Activated effector memory CD4-positive, alpha-beta T cell treated with Interleukin-2 at 50 U/mL for 16 hours (primary cell): ENCODE data around the gene SMAP2.
"Not testable (repeated sequence)": the region's sequence is repeated elsewhere in the genome, so short reads cannot be mapped to it uniquely, and the experiment has no call there.

Source experiments
- DNase-seq: peaks from one replicate; pipeline ENCODE4 v3.0.0-alpha.2; 2020

Gene SMAP2

DNA sequence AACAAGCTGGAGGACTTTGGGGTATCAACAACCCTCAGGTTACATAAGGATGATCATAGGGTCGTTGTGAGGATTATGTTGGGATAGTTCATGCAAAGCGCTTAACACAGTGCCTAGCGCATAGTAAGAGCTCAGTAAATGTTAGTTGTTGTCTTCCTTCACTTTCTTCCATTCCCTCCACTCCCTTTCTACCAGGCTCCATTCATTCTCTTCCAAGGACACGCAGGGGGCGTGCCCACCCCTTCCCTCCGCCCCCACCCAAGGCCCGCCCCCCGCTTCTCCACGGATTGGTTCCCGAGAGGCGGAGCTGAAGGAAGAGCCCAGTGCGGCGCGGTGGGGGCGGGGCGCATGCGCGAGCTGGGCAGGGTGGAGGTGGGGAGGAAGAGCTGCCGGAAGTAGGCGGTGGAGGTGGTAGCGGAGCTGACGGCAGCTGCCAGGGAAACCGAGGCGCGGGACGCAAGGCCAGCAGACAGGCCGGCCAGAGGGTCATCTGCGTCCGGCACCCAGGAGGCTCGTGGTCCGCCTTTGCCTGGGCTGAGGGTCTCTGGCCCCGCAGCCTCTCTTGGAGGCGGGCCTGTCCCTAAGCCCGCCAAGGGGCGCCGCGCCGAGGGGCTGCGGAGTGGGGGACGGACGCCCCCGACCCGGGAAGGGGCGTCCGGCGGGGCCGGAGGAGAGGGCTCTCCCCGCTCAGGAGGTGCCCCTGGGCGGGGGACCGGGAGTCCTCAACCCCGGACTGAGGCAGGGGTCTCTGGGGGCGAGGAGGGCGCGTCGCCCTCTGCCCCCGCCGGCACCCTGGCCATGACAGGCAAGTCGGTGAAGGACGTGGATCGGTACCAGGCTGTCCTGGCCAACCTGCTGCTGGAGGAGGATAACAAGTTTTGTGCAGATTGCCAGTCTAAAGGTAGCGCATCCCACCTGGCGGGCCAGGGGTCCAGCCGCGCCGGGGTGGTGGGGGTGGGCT is at the start of gene SMAP2:
Gene SMAP2, plus strand, starts transcription at position 405 of the 961 bp plus-strand sequence. Its CDS starts 394 bp downstream, at position 799.
- DNase-seq: peak; percentile 91

DNA sequence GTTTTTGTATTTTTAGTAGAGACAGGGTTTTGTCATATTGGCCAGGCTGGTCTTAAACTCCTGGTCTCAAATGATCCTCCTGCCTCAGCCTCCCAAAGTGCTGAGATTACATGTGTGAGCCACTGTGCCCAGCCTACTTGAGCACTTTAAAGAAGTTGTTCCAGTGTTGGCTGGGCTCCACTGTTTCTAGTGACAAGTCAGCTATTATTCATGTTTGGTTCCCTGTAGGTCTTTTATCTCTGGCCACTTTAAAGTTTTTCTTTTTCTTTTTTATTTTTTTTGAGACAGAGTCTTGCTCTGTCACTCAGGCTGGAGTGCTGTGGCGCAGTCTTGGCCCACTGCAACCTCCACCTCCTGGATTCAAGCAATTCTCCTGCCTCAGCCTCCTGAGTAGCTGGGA is 42.1 kb upstream of the SMAP2 start:
- not testable (repeated sequence) for DNase-seq

DNA sequence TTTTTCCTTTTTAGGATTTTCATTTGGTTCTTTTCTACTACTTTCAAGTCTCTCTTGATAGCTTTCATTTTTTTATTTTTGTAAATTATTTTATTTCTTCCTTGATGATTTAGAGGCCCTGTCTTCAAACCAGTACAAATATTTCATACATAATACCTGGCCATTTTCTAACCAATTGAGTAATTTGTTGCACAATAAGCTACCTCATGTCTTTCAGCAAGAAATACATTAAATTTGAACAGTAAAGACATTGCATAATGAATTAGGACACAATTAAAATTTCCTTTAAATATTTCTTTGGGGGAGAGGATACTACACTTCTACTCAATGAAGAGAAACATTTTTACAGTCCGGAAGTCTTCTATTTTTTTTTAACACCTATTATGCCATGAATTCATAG is 40.8 kb upstream of the SMAP2 start:
- DNase-seq: no peak

DNA sequence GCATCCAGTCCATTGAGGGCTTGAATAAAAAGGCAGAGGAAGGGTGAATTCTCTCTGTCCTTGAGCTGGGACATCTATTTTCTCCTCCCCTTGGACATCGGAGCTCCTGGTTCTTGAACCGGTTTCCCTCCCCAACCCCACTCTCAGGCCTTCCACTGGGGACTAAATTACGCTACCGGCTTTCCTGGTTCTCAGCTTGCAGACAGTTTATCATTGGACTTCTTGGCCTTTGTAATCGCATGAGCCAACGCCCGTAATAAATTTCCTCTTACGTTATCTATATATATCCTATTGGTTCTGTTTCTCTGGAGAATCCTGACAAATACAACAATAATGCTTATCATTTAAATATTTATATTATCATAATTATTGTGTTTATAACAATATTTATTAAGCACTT is 36.1 kb upstream of the SMAP2 start:
- DNase-seq: no peak

DNA sequence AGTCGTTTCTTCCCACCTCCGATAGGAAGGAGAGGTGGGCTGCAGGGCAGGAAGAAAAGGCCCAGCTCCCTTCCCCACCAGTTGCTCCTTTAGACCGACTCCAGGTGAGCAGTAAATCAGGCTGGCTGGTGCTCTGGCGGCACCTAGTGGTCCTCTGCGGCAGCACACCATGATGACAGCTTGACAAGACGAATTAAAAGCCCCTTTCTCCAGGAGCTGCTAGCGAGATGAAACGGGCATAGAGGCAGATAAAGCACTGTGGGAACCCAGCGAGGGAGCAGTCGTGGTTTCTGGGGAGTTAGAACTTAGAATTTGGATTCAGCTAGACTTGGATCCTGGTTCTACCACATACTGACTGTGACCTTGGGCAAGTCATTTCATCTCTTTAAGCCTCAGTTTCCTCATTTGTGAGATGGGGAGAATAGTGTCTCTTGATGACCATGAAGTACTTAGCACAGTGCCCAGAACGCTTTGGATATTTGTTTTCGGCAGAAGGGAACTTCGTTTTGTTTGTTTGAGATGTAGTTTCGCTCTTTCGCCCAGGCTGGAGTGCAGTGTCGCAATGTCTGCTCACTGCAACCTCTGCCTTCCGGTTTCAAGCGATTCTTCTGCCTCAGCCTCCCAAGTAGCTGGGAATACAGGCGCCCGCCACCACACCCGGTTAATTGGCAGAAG is 34.6 kb upstream of the SMAP2 start:
- DNase-seq: peak; percentile 81

DNA sequence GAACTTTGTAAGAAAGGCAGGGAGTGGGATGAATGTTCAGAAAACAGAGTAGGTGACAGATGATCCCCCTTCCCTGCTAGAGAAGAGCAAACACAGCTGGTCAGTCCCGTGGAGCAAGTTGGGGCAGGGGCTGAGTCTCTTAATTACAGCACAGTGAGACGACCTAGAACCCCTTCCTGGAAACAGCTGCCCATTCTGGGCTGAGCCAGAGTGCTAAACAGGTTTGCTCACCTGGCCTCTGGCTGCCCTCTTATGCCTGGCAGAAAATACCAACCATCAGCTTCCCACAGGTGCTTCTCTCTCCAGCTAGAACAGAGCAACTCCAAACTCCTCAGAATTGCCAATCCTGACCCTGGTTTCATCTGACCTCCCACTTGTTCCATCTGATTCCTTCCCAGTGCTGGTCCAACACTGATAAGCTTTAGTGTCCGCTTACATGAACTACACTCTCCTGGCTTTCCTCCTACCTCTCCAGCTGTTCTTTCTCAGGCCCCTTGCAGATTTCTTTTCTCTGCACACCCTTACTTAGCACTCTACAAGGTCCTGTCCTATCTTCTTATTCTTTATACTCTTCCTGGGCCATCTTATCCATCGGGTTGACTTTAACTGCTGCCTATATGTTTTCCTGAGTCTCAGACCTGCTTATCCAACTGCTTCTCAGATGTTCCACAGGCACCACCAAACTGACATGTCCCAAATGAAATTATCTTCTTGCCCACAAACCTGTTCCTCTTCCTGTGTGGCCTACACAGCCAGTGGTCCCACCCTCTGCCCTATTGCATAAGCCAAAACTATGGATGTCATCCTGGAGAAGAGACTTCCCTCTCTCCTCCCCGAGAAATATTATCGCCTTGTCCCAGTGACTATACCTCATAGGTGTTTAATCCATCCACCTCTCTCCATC is 33.9 kb upstream of the SMAP2 start:
- no peak for DNase-seq

DNA sequence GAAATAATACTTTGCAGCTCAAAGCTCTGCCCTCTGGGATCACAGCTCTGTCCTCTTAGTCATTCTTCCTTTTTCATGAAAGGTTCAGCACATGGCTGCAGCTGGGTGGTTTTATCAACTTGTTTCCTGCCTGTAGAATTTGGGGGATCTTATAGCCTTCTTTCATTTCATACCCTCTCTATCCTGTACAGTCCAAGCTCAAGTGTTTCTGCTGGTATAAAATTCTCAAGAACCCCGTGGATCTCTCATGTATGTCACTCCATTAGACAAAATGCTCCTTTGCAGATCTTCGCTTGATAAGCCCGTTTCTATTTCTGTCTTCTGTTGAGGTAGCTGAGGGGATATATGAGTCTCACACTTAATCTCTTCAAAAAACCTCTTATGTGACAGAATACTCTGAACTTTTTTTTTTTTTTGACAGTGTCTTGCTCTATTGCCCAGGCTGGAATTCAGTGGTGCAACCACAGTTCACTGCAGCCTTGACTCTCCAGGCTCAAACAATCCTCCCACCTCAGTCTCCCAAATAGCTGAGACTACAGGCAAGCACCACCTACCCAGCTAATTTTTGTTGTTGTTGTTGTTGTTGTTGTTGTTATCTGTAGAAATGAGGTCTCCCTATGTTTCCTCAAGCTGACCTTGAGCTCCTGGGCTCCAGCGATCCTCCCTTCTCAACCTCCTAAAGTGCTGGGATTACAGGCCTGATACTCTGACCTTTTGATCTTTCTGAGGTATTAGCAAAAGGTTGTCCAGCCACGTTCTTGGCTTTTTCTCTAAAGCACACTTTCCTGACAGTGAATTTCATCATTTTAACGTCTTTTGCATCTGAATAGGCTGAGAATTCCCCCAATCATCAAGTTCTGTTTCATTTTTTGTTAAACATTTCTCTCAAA is 31.8 kb upstream of the SMAP2 start:
- no peak for DNase-seq

DNA sequence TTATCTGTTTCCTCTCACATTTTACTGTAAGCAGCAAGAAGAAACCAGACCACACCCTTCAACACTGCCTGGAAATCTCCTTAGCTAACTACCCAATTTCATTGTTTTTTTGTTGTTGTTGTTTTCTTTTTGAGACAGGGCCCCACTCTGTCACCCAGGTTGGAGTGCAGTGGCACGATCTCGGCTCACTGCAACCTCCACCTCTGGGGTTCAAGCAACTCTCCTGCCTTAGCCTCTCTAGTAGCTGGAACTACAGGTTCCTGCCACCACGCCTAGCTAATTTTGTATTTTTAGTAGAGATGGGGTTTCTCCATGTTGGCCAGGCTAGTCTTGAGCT is 31.2 kb upstream of the SMAP2 start:
- DNase-seq: not testable (repeated sequence)

DNA sequence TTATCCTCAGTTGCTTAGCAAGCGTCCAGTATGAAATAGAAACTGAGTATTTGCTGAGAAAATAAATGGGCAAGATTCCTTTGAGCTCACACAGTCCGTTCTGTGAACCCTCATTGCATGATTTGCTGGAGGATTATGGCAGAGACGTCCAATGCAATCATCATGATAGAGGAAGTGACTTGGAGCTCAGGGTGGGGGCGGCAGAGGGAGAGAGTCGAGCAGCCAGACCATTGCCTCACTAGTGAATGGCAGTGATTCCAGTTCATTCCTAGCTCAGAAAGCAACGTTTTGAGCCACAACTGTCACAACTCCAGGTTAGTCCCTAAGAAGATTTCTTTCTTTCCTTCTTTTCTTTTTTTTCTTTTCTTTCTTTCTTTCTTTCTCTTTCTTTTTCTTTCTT is 28.9 kb upstream of the SMAP2 start:
- no peak for DNase-seq

DNA sequence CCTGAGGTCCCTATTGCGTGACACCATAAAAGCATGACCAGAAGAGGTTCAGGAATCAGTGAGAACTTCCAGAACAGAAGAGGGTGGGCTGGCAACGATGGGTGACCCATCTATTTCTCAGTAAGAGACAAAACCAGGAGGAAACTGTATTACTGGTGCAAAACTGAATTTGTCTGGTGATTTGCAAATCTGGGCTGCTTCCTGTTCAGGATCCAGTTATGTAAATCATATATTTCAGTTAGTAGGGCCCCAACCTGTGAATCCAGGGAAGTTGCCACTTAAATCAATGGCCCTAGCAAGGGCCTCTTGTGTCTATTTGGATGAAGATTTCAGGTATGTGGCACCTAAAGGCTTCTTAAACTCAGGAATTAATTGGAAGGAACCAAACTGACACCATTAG is 23.1 kb upstream of the SMAP2 start:
- no peak for DNase-seq

DNA sequence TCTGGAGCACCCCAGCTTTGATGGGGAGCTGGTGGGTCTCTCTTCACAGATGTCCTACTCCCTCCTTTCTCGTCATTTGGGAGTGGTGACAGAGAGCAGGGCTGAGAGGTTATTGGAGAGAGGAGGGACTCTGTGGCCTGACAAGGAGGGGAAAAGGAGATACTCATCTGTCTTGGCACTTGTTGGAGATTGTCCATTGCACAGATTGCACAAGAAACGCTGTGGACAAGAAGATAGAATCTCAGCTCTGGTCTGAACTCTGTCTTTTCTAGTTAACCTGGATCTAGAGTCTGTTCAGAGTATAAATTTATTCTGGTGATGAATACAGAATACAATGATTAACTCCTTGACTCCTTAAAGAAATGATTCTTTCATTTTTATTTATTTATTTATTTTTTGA is 22.4 kb upstream of the SMAP2 start:
- no peak for DNase-seq

DNA sequence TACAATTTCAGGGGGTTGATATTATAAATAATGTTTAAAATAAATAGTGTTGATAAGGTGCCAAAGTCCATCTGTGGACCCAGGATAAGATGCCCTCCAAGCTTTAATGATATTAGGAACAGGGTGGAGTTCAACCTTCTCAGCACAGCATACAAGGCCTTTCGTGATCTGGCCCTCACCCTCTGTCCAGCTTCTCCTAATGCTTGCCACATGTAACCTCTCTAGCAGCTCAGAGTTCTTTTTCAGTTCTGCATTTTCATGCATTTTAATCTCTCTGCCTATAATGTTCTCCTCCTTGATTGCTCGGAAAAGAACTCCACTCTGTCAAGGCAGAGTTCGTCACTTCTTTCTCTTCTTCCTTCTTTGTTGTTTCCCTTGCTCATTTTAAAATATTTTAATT is 21.4 kb upstream of the SMAP2 start:
- no peak for DNase-seq

DNA sequence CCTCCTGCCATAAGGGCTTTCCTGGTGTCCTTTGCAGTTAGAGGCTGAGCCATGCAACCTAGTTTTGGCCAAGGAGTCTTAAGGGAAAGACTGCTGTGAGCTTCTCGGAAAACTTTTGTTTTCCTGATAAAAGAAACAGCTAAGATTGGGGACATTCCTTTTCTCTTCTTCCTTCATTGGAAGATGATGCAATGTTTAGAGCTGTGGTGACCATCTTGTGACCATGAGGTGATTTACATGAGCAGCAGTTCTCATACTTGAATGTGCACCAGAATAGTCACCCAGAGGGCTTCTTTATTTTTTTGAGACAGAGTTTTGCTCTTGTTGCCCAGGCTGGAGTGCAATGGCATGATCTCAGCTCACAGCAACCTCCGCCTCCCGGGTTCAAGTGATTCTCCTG is 20.4 kb upstream of the SMAP2 start:
- no peak for DNase-seq

DNA sequence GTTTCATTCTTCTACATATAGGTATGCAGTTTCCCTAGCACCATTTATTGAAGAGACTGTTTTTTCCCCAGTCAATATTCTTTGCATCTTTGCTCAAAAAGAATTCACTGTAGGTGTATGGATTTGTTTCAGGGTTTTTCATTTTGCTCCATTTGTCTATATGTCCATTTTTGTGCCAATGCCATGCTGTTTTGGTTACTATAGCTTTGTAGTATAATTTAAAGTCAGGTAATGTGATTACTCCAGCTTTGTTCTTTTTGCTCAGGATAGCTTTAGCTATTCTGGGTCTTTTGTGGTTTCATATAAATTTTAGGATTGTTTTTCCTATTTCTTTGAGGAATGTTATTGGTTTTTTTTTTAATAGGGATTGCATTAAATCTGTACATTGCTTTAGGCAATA is 15.9 kb upstream of the SMAP2 start:
- no peak for DNase-seq

DNA sequence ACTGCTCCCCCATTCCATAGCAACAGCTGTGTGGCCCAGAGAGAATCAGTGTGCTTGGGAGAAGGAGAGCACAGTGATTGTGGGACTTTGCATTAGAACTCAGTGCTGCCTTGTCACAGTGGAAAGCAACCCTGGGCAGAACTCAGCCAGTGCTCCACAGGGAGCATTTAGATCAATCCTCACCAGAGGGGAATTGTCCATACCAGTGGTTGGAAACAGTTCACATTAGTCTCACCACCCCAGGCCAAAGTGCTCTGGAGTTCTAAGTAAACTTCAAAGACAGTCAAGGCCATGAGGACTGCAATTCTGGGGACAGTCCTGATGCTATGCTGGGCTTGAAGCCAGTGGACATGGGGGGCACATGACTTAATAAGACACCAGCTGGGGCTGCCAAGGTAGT is 12.9 kb upstream of the SMAP2 start:
- no peak for DNase-seq

DNA sequence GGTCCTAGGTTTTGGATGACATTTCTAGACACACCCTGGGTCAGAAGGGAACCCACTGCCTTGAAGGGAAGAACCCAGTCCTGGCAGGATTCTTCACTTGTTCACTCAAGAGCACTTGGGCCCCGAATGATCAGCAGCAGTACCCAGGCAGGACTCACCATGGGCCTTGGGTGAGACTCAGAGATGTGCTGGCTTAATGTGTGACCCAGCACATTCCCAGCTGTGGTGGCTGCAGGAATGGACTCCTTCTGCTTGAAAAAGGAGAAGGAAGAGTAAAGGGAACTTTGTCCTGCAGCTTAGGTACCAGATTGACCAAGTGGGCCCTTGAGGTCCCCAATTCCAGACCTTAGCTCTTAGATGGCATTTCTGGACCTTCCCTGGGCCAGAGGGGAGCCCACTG is 12.3 kb upstream of the SMAP2 start:
- DNase-seq: no peak

DNA sequence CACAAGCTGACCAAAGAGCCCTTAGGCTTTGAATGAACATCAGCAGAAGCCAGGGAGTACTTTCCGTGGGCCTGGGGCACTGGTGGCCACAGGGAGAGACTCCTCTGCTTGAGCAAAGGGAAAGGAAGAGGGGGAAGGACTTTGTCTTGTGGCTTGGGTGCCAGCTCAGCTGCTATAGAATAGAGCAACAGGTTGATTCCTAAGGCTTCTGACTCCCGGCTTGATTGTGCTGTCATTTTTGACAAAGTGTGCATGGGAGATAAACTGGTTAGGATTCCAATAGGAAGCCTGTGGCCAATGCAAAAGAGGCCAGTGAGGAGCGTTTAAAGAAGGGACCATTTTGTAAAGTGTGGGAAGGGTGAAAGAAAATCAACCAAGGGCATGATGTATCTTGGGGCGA is 11.9 kb upstream of the SMAP2 start:
- no peak for DNase-seq

DNA sequence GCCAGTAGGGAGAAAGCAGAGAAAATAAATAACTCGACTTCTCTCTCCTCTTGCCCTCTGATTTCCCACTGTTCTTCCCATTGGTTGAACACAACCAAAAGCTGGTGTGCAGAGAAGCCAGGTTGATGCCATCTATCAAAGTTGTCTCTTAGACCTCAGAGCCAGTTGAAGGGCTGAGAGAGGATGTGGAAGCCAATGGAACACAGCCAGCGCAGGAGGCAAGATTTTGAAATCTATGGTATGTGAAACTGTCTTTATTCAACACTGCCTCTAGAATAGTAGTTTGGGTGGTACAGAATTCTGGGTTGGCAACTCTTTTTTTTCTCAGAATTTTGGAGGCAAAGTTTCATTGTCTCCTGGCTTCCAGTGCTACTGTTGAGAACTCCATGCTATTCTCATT is 11.3 kb upstream of the SMAP2 start:
- DNase-seq: no peak

DNA sequence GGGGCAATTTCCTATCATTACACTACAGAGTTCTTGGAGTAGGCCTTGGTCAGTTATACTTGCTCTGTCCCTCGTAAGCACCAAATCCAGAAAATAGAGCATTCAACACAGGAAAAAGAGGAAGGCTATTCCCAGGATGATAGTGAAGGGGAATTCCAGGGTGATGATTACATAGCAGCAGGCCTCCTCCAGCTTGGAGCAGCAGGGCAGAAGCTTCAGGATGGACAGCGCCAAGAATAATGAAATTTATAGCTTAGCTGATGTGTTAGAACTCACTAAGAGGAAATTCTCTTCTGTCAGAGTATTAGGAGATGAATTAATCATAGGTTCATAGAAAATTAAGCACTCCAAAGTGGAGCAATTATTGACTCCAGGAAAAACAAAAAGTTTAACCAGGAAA is 10.8 kb upstream of the SMAP2 start:
- DNase-seq: no peak

DNA sequence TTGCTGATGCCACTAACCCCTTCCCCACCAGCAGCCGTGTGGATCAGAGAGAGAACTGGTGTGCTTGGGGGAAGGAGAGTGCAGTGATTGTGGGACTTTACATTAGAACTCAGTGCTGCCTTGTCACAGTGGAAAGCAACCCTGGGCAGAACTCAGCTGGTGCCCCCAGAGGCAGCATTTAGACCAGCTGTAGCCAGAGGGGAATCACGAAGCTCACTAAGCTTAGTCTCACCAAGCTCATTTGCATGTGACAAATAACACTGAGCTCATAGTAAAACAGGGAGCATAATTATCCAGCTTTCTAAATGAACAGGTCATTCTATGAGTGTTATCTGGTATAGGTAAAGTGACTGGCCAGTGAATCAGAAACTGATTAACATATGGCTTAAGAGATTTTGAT is 9.8 kb upstream of the SMAP2 start:
- DNase-seq: no peak

DNA sequence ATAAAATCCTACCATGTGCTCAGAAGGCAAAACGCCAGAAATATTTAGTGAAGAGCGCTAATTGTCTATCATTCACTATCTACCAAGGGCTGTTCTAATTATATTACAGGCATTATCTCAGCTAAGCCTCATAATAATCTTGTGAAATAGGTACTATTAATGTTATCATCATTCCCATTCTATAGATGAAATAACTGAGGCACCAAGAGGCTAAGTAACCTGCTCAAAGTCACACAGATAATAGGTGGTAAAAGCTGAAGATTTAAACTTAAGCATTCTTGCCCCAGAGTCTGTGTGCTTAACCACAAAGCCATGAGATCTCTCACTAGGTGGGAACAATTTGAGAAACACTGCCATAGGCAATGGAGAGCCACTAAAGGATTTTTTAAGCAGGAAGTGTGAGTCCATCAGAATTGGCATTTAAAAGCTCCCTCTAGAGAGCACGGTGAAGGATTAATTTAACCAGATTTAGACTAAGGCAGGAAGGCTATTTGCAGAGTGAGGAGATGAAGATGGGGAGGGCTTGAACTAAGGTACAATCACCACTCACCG is 1.7 kb upstream of the SMAP2 start:
- DNase-seq: no peak
